HG03571 (cell line): ENCODE results near the gene POLD4.

Experiments
- ATAC-seq: cut with Tn5 transposase; IDR thresholded peaks from one replicate; pipeline ENCODE4 v1.9.1; 2021; ENCODE audit not compliant: unreplicated experiment

The POLD4 gene

GRCh38 chr11:67371189-67371910 is 18.0 kb upstream of the POLD4 start:
- ATAC-seq: no peak

- ATAC-seq: no peak
These were observed 17.2 kb upstream of the POLD4 start for GRCh38 chr11:67370351-67371076.

- ATAC-seq: no peak
These were observed 16.5 kb upstream of the POLD4 start for GRCh38 chr11:67369801-67370284.

- no peak for ATAC-seq
These were observed 15.9 kb upstream of the POLD4 start for GRCh38 chr11:67369275-67369674.

- peak; percentile 42 for ATAC-seq
These were observed 15.3 kb upstream of the POLD4 start for GRCh38 chr11:67368621-67369020.

- ATAC-seq: no peak
These were observed 14.4 kb upstream of the POLD4 start for GRCh38 chr11:67367761-67368227.

- no peak for ATAC-seq
These were observed 13.8 kb upstream of the POLD4 start for GRCh38 chr11:67366961-67367760.

GRCh38 chr11:67366546-67366945 is 13.2 kb upstream of the POLD4 start:
- ATAC-seq: no peak

GRCh38 chr11:67365736-67366444 is 12.5 kb upstream of the POLD4 start:
- ATAC-seq: no peak

GRCh38 chr11:67364783-67365722 is 11.7 kb upstream of the POLD4 start:
- no peak for ATAC-seq

GRCh38 chr11:67364169-67364568 is 10.8 kb upstream of the POLD4 start:
- ATAC-seq: no peak

- no peak for ATAC-seq
These were observed 4.7 kb upstream of the POLD4 start for GRCh38 chr11:67357831-67358670.

- ATAC-seq: no peak
These were observed 3.7 kb upstream of the POLD4 start for GRCh38 chr11:67356864-67357561.

GRCh38 chr11:67356387-67356863 is 3.1 kb upstream of the POLD4 start:
- ATAC-seq: no peak

- ATAC-seq: no peak
These were observed 2.5 kb upstream of the POLD4 start for GRCh38 chr11:67355794-67356386.

GRCh38 chr11:67355023-67355793 is 1.9 kb upstream of the POLD4 start:
- no peak for ATAC-seq
